Endodermal cell (in vitro differentiated cells): ENCODE data around the gene TTC16. TPM values are rescaled to one million over a fixed set of nuclear protein-coding genes. Genes with fewer than 3 reads are reported as not detected.

Experiments
- DNase-seq: peaks from one replicate; pipeline ENCODE4 v3.0.0-alpha.2; 2017
- H3K27ac ChIP-seq: 2 replicates; pipeline ENCODE4 v1.5.1; 2013; ENCODE audit warnings: mild to moderate bottlenecking, low read depth, low read length, moderate library complexity
- H3K27me3 ChIP-seq: 2 replicates; pipeline ENCODE4 v1.6.1; 2013; ENCODE audit warnings: mild to moderate bottlenecking, low read length, moderate library complexity; ENCODE audit not compliant: insufficient read depth, control insufficient read depth, poor library complexity, severe bottlenecking
- H3K36me3 ChIP-seq: 2 replicates; pipeline ENCODE4 v1.7.0; 2013; ENCODE audit warnings: mild to moderate bottlenecking, low read length, moderate library complexity; ENCODE audit not compliant: control insufficient read depth, insufficient read depth
- H3K4me1 ChIP-seq: one replicate; pipeline ENCODE4 v1.7.0; 2013; ENCODE audit warnings: low read length; ENCODE audit not compliant: control insufficient read depth, insufficient read depth
- H3K4me3 ChIP-seq: 2 replicates; pipeline ENCODE4 v1.5.1; 2013; ENCODE audit warnings: mild to moderate bottlenecking, low read length, moderate library complexity
- H3K9ac ChIP-seq: 2 replicates; pipeline ENCODE4 v1.6.1; 2013; ENCODE audit warnings: mild to moderate bottlenecking, low read length, moderate library complexity; ENCODE audit not compliant: poor library complexity, severe bottlenecking; ENCODE audit errors: extremely low read depth
- H3K9me3 ChIP-seq: 2 replicates; pipeline ENCODE4 v1.6.1; 2013; ENCODE audit warnings: mild to moderate bottlenecking, low read length, moderate library complexity; ENCODE audit not compliant: control insufficient read depth
- H3K27ac Mint-ChIP-seq: 2 replicates; pipeline ENCODE4 v1.8.0; 2020; ENCODE audit warnings: mixed read lengths
- H3K27me3 Mint-ChIP-seq: 2 replicates; pipeline ENCODE4 v1.8.0; 2021; ENCODE audit warnings: mild to moderate bottlenecking, mixed read lengths; ENCODE audit not compliant: insufficient read depth
- H3K36me3 Mint-ChIP-seq: 2 replicates; pipeline ENCODE4 v1.8.0; 2020; ENCODE audit warnings: low read depth, mixed read lengths
- H3K4me1 Mint-ChIP-seq: 2 replicates; pipeline ENCODE4 v1.8.0; 2020; ENCODE audit warnings: mixed read lengths
- H3K4me3 Mint-ChIP-seq: 2 replicates; pipeline ENCODE4 v1.8.0; 2020; ENCODE audit warnings: mild to moderate bottlenecking, moderate library complexity, mixed read lengths
- H3K9me3 Mint-ChIP-seq: 2 replicates; pipeline ENCODE4 v1.8.0; 2020; ENCODE audit warnings: mild to moderate bottlenecking, mixed read lengths
- WGBS, 2 experiments: methylation state at CpG; one replicate each; pipeline versions ENCODE4 v1.1.5 to v1.1.7; 2013; ENCODE audit warnings: missing lambda C conversion rate in 2 of 2, mixed read lengths in 1 of 2; ENCODE audit not compliant: insufficient coverage in 1 of 2, insufficient read length in 1 of 2; 5-methylcytosine and 5-hydroxymethylcytosine counted together
- total RNA-seq, 2 donors: library from RNA; stranded (reverse); fragmentation: NEBNext Ultra II Directional in 1 of 2; extraction: Animal tissue kit (Norgen Biotek cat#: 25700) in 1 of 2; gene quantifications; 2 replicates in 1 of 2; 3 replicates in 1 of 2; pipeline ENCODE4 v1.2.1, GENCODE V29; 2021
- TF ChIP-seq, protein P1 (sequence below): fragments of 200-600 bp; sonication (generic); conservative IDR thresholded peaks from 2 replicates; pipeline ENCODE4 v1.5.0; 2021; ENCODE audit warnings: antibody characterized with exemption, mild to moderate bottlenecking

Gene TTC16
- total RNA-seq, 2 donors from 2014 or later: not detected

DNA sequence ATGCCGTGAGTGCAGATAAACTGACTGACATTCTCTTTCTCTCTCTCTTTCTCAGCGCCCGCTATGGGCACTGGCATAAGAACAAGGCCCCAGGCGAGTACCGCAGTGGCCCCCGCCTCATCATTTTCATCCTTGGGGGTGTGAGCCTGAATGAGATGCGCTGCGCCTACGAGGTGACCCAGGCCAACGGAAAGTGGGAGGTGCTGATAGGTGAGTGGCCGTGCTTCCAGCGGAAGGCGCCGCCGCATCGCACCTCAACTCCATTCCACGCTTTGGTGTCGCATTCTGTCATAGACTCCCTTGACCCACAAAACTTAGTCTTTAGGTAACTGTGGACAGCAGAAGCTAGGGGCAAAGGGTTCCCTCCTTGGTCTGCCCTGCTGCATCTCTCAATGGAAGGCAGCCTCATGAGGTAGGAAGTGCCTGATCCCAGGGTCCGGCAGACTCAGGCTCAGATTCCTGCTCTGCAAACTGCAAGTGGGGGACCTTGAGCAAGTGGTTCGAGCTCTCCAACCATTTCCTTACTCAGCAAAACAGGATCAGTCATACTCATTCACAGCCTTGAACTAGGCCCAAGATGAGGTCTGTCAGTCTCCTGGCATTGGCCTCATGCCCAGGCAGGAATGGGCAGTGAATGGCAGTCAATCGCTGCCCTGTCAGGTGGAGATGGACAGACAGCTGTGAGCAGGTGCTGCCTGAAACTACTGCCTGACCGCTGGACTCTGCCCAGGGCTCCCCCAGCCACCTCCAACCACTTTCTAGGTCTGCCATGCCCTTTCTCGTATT lies 33.3 kb upstream of the TTC16 start:
- Histone ChIP-seq H3K9me3 (no peaks in the 10 kb centered on the region), H3K27me3 (no peaks in the 10 kb centered on the region), H3K9ac (no peak overlapping the region), H3K27ac (no peak overlapping the region), H3K36me3 (no peaks in the 10 kb centered on the region), H3K4me3 (no peak overlapping the region), H3K4me1 (no peaks in the 10 kb centered on the region)
- TF ChIP-seq, protein P1, sequence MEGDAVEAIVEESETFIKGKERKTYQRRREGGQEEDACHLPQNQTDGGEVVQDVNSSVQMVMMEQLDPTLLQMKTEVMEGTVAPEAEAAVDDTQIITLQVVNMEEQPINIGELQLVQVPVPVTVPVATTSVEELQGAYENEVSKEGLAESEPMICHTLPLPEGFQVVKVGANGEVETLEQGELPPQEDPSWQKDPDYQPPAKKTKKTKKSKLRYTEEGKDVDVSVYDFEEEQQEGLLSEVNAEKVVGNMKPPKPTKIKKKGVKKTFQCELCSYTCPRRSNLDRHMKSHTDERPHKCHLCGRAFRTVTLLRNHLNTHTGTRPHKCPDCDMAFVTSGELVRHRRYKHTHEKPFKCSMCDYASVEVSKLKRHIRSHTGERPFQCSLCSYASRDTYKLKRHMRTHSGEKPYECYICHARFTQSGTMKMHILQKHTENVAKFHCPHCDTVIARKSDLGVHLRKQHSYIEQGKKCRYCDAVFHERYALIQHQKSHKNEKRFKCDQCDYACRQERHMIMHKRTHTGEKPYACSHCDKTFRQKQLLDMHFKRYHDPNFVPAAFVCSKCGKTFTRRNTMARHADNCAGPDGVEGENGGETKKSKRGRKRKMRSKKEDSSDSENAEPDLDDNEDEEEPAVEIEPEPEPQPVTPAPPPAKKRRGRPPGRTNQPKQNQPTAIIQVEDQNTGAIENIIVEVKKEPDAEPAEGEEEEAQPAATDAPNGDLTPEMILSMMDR: no peak
- 86 to 92% methylated on average over 16 to 23 of the region's 23 CpGs for WGBS, 2 experiments
- Mint-ChIP-seq H3K36me3 (peaks cover 31% of the 10 kb centered on the region), H3K27me3 (no peaks in the 10 kb centered on the region), H3K4me1 (no peaks in the 10 kb centered on the region), H3K9me3 (no peaks in the 10 kb centered on the region), H3K27ac (no peak overlapping the region), H3K4me3 (no peak overlapping the region)
- no peak for DNase-seq

DNA sequence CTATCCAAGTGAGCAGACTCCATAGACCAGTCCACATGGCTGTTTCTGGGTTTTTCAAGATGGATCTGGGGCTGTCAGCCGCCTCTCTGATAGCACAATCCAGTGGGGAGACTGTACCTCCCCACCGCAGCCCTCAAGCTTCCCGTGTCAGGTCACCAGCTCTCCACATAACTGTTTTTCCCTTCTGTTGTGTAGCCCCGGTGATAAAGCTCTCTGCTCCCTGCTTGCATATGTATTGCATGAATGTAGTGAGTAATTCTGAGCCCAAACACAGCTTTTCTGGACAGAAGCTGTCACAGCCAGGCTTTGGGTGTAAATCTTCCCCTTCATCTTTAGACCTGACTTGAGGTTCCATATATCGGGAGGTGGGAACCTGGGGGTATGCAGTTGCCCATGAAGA lies 32.2 kb upstream of the TTC16 start:
- no peaks in the 10 kb centered on the region for H3K36me3 ChIP-seq
- no peak overlapping the region for H3K9ac ChIP-seq
- TF ChIP-seq, protein P1: no peak
- no peaks in the 10 kb centered on the region for H3K9me3 ChIP-seq
- Mint-ChIP-seq H3K27me3 (no peaks in the 10 kb centered on the region), H3K4me1 (no peaks in the 10 kb centered on the region), H3K9me3 (no peaks in the 10 kb centered on the region), H3K36me3 (peaks cover 37% of the 10 kb centered on the region), H3K27ac (no peak overlapping the region), H3K4me3 (no peak overlapping the region)
- no peak for DNase-seq
- no peak overlapping the region for H3K4me3 ChIP-seq
- H3K27me3 ChIP-seq: no peaks in the 10 kb centered on the region
- WGBS, 2 experiments: 90 to 94% methylated on average over 2 to 5 of the region's 5 CpGs
- H3K4me1 ChIP-seq: no peaks in the 10 kb centered on the region
- H3K27ac ChIP-seq: no peak overlapping the region

DNA sequence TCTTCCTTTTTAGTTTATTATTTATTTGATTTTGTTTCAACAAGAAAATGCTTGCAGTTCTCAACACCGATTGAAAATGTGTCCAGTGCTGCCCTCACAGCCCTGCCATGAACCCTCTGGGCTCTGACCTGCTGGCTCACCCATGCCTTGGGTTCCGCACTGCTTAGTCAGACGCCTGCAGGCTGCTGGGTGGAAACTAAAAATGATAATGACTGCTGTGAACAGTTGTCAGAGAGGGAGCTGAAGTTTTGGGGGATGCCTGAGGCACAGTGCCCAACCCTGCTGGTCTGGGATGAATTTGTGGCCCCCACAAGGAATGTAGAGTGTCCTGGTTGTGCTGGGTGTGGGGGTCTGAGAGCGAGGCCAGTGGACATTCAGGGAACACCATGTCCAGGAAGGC lies 31.3 kb upstream of the TTC16 start:
- Mint-ChIP-seq H3K4me3 (no peak overlapping the region), H3K27ac (peak overlapping the region; percentile 37), H3K4me1 (no peaks in the 10 kb centered on the region), H3K36me3 (peaks cover 39% of the 10 kb centered on the region), H3K9me3 (no peaks in the 10 kb centered on the region), H3K27me3 (no peaks in the 10 kb centered on the region)
- Histone ChIP-seq H3K4me1 (no peaks in the 10 kb centered on the region), H3K36me3 (no peaks in the 10 kb centered on the region), H3K9me3 (no peaks in the 10 kb centered on the region), H3K27ac (no peak overlapping the region), H3K9ac (no peak overlapping the region), H3K4me3 (no peak overlapping the region), H3K27me3 (no peaks in the 10 kb centered on the region)
- TF ChIP-seq, protein P1: no peak
- no peak for DNase-seq
- WGBS, 2 experiments: 92% methylated on average over 4 of the region's 4 CpGs; no CpG with 5 or more reads in 1 of the 2 experiments
